Endothelial cell of umbilical vein (primary cell): ENCODE results near the gene UST. TPM values are rescaled to one million over a fixed set of nuclear protein-coding genes. Genes with fewer than 3 reads are reported as not detected.

Experiments
- BruUV-seq: library from RNA; stranded (reverse); fragments of 400-500 nt; replicated peaks from 2 replicates; lab custom pipeline; 2021; lab: Mats Ljungman, UMichigan
- CTCF ChIA-PET: fragments of 300-600, 350-600 bp; sonication (Branson Sonifier 250); formaldehyde crosslinking; loops from one replicate; lab custom pipeline; 2021; ENCODE audit warnings: antibody characterized with exemption, inconsistent platforms; lab: Charles Lee
- POLR2A ChIA-PET: fragments of 300-600, 350-600 bp; sonication (Branson Sonifier 250); formaldehyde crosslinking; loops from one replicate; lab custom pipeline; 2021; ENCODE audit warnings: antibody characterized with exemption, inconsistent platforms; lab: Charles Lee
- DNase-seq: peaks from one replicate; pipeline ENCODE4 v3.0.0-alpha.2; 2011; ENCODE audit warnings: low read depth, low spot score
- FAIRE-seq: peaks from 2 replicates; lab custom pipeline; 2011; peaks lifted over from hg19 to GRCh38; lab: Jason Lieb, UNC
- H2AFZ ChIP-seq: 2 replicates; pipeline ENCODE4 v1.6.0; 2012; ENCODE audit warnings: low read depth, low read length, control low read depth, inconsistent platforms
- H3K27ac ChIP-seq: 2 replicates; pipeline ENCODE4 v1.5.1; 2011; ENCODE audit warnings: low read depth, mild to moderate bottlenecking, control low read depth, low read length, moderate library complexity; ENCODE audit not compliant: insufficient read depth
- H3K27me3 ChIP-seq, 2 experiments: 2 replicates each; pipeline versions ENCODE4 v1.6.0 to v1.6.1; 2011; ENCODE audit warnings: low read length in 2 of 2, mixed read lengths in 1 of 2; ENCODE audit not compliant: control insufficient read depth in 2 of 2, insufficient read depth in 2 of 2
- H3K36me3 ChIP-seq, 2 experiments: 2 replicates in 1 of 2; 3 replicates in 1 of 2; pipeline ENCODE4 v1.5.1; 2011; ENCODE audit warnings: low read length in 2 of 2, mild to moderate bottlenecking in 1 of 2, moderate library complexity in 1 of 2; ENCODE audit not compliant: control insufficient read depth in 2 of 2, insufficient read depth in 2 of 2; ENCODE audit errors: extremely low read depth in 1 of 2
- H3K4me1 ChIP-seq: 3 replicates; pipeline ENCODE4 v1.5.1; 2011; ENCODE audit warnings: mild to moderate bottlenecking, low read length; ENCODE audit not compliant: control insufficient read depth, insufficient read depth; ENCODE audit errors: extremely low read depth
- H3K4me2 ChIP-seq: 2 replicates; pipeline ENCODE4 v1.6.1; 2011; ENCODE audit warnings: low read length, control low read depth, mixed read lengths; ENCODE audit not compliant: insufficient read depth
- H3K4me3 ChIP-seq, 3 experiments: fragments of 200-600 bp in 1 of 3; sonication (generic), shearing (Covaris generic) in 1 of 3; replicated peaks in 1 of 3; 2 replicates each; pipeline ENCODE4 v1.5.1; 2011 to 2016; ENCODE audit warnings: control low read depth in 3 of 3, low read length in 3 of 3, mild to moderate bottlenecking in 2 of 3, inconsistent platforms in 1 of 3, low read depth in 1 of 3, moderate library complexity in 1 of 3; ENCODE audit not compliant: insufficient read depth in 1 of 3
- H3K79me2 ChIP-seq: 2 replicates; pipeline ENCODE4 v1.6.0; 2012; ENCODE audit warnings: low read length, inconsistent platforms; ENCODE audit not compliant: control insufficient read depth, insufficient read depth
- H3K9ac ChIP-seq: replicated peaks from 2 replicates; pipeline ENCODE3; 2011; ENCODE audit warnings: low read length, control low read depth; ENCODE audit not compliant: insufficient read depth; ENCODE audit errors: extremely low read depth
- H3K9me1 ChIP-seq: replicated peaks from 3 replicates; pipeline ENCODE4 v1.6.0; 2011; ENCODE audit warnings: mild to moderate bottlenecking, low read length; ENCODE audit not compliant: control insufficient read depth, insufficient read depth; ENCODE audit errors: extremely low read depth
- H3K9me3 ChIP-seq: replicated peaks from 2 replicates; pipeline ENCODE4 v1.5.1; 2012; ENCODE audit warnings: low read length, inconsistent platforms; ENCODE audit not compliant: control insufficient read depth, insufficient read depth
- H4K20me1 ChIP-seq: replicated peaks from 2 replicates; pipeline ENCODE3; 2011; ENCODE audit warnings: mild to moderate bottlenecking, low read length; ENCODE audit not compliant: control insufficient read depth, insufficient read depth; ENCODE audit errors: extremely low read depth
- CTCF ChIP-seq, 2 donors: IDR thresholded peaks; 1 replicate in 1 of 2; 2 replicates in 1 of 2; pipeline ENCODE4 v1.5.1; 2011; ENCODE audit warnings: low read length in 2 of 2, mild to moderate bottlenecking in 2 of 2, moderate library complexity in 2 of 2, control low read depth in 1 of 2, inconsistent platforms in 1 of 2, low read depth in 1 of 2; ENCODE audit not compliant: insufficient read depth in 1 of 2; ENCODE audit errors: extremely low read depth in 1 of 2
- EZH2 ChIP-seq: IDR thresholded peaks from 2 replicates; pipeline ENCODE4 v1.6.1; 2012; ENCODE audit warnings: borderline replicate concordance, low read depth, mild to moderate bottlenecking, moderate library complexity, low read length, inconsistent platforms; ENCODE audit not compliant: severe bottlenecking
- FOS ChIP-seq: IDR thresholded peaks from 2 replicates; pipeline ENCODE4 v1.6.1; 2011; ENCODE audit warnings: mild to moderate bottlenecking, low read length, moderate library complexity, borderline replicate concordance; ENCODE audit not compliant: insufficient read depth
- GATA2 ChIP-seq: IDR thresholded peaks from 2 replicates; pipeline ENCODE4 v1.7.0; 2011; ENCODE audit warnings: low read depth, mild to moderate bottlenecking, moderate library complexity, mixed read lengths, low read length; ENCODE audit not compliant: insufficient read length, insufficient read depth
- JUN ChIP-seq: IDR thresholded peaks from 2 replicates; pipeline ENCODE4 v1.6.1; 2011; ENCODE audit warnings: borderline replicate concordance, low read depth; ENCODE audit not compliant: insufficient read length, insufficient read depth
- MAX ChIP-seq: IDR thresholded peaks from 2 replicates; pipeline ENCODE4 v1.6.1; 2011; ENCODE audit not compliant: insufficient read depth, insufficient read length
- MYC ChIP-seq: IDR thresholded peaks from one replicate; pipeline ENCODE4 v1.6.1; 2011; ENCODE audit warnings: mild to moderate bottlenecking, low read depth, low read length
- POLR2A ChIP-seq: IDR thresholded peaks from 2 replicates; pipeline ENCODE4 v1.6.1; 2012; ENCODE audit warnings: low read depth, mild to moderate bottlenecking, control low read depth, low read length
- POLR2AphosphoS5 ChIP-seq: IDR thresholded peaks from 2 replicates; pipeline ENCODE4 v1.6.1; 2012; ENCODE audit warnings: low read depth, mild to moderate bottlenecking, control low read depth, low read length, moderate library complexity; ENCODE audit not compliant: insufficient read depth
- dilution Hi-C: fragments of 300-500 bp; cut with MboI; formaldehyde crosslinking; loops from one replicate; pipeline ENCODE4 v1.15.0; 2019; ENCODE audit warnings: low sequenced_read_pairs; ENCODE audit not compliant: extremely low pct_ligation_motif_present
- intact Hi-C: fragments of 100-400 bp; cut with micrococcal nuclease; formaldehyde crosslinking; loops from one replicate; pipeline ENCODE4 v1.10.0; 2022
- polyA plus RNA-seq, 4 experiments: library from polyadenylated mRNA; depleted of rRNA in 3 of 4; stranded (reverse) in 3 of 4; unstranded in 1 of 4; fragments of >200 nt; gene quantifications; 2 replicates each; pipeline versions ENCODE4 v1.2.1 to v1.2.3, GENCODE V29; 2011 to 2012; ENCODE audit warnings: missing spikeins in 1 of 4
- total RNA-seq: library from RNA; stranded (reverse); gene quantifications from 2 replicates; pipeline ENCODE4 v1.2.3, GENCODE V29; 2021

Gene UST
- total and polyA plus RNA-seq, 2 donors (not counting 3 experiments of a cell fraction or from before 2014, with no cell fraction given): 0.26 to 0.84 TPM

GRCh38 chr6:148805777-148806176 is 58.9 kb downstream of the UST start:
- Histone ChIP-seq H3K27ac (no peak overlapping the region), H3K9me3 (no peaks in the 10 kb centered on the region), H3K4me2 (no peak overlapping the region), H3K9me1 (no peaks in the 10 kb centered on the region), H3K9ac (no peak overlapping the region), H2AFZ (no peak overlapping the region), H4K20me1 (no peaks in the 10 kb centered on the region), H3K27me3 (peaks cover 0 to 2% of the 10 kb centered on the region in 2 experiments), H3K36me3 (no peaks in the 10 kb centered on the region), H3K79me2 (no peaks in the 10 kb centered on the region), H3K4me3 (no peak overlapping the region), H3K4me1 (peaks cover 3% of the 10 kb centered on the region)
- dilution Hi-C loops (no loop called here), intact Hi-C loops (no loop called here)
- BruUV-seq: no TSS peak
- DNase-seq (no peak), FAIRE-seq (no peak)
- ChIA-PET CTCF (no interaction called here), POLR2A (no interaction called here)
- TF ChIP-seq EZH2: no peak
- no peak for TF ChIP-seq FOS
- TF ChIP-seq POLR2AphosphoS5: no peak
- TF ChIP-seq GATA2: no peak
- TF ChIP-seq POLR2A: no peak
- no peak for TF ChIP-seq JUN
- TF ChIP-seq MYC: no peak
- no peak for TF ChIP-seq MAX
- no peak for TF ChIP-seq CTCF (IDR thresholded peaks at IDR 0.05; ENCODE audit: extremely low read depth in 1 of 2, insufficient read depth in 1 of 2, low read depth in 1 of 2, low read length in 2 of 2)
